ENCODE results near the gene TMEM129.
A peak's percentile ranks its signal among the peaks of the same experiment; 100 is the strongest.

TMEM129 gene

GRCh38 chr4:1741208-1741607 lies 20.1 kb upstream of the TMEM129 start:
- DNase-seq: no peak

- no peak for DNase-seq
Observed at GRCh38 chr4:1740021-1740545, 19.0 kb upstream of the TMEM129 start.

GRCh38 chr4:1739358-1739757 lies 18.2 kb upstream of the TMEM129 start:
- no peak for DNase-seq

DNA sequence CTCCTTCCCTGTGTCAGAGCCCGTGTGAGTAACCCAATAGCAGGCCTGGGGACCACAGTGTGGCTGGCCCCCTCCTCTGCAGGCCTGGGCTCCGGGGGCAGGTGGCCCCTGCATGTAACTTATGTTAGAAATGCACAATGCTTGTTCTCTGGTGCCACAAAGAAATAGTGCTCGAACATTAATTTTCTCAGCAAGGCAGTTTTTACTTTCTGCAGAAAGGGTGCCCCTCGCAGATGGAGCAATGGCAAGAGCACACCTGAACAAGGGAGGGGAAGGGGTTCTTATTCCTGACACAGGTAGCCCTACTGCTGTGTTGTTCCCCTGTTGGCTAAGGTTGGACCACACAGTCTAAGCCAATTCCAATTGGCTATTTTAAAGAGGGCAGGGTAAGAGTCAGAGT lies 17.3 kb upstream of the TMEM129 start:
- no peak for DNase-seq

DNA sequence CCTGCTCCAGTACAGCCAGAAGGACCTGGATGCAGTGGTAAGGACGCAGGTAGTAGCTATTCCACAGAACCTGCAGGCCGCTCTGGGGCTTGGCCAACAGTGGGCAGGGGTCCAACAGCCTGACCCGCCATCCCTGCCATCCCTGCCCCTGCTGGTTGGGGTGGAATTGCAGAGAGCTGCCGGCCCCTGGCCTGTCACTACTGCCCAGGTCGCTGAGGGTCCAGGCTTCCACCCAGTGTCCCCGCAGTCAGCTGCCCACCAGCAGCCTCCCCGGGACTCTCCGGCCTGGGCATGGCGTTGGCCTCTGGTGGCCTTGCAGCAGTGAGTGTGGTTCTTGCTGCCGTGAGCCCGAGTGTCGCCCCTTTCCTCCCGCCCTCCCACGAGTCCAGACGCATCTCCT lies 16.5 kb upstream of the TMEM129 start:
- no peak for DNase-seq

- no peak for DNase-seq
Observed at GRCh38 chr4:1736812-1737211, 15.7 kb upstream of the TMEM129 start.

DNA sequence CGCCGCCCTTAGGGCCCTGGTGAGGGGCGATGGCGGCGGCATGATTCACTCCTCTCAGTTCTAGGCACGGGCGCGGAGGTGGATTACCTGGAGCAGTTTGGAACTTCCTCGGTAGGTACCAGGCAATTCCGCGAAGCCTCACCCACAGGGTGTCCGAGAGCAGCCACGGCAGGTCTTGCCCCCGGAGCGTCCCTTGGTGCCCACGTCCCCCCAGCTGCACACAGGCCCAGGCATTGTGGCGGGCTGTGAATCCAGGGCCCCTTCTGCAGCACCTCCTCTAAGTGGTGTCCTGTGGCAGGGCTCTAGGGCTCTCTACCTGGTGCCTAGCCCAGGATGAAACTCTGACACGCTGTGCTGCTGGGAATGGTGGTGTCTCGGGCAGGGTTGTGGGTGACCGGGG lies 14.1 kb upstream of the TMEM129 start:
- DNase-seq: no peak

- DNase-seq: no peak
Observed at GRCh38 chr4:1732911-1733310, 11.8 kb upstream of the TMEM129 start.

DNA sequence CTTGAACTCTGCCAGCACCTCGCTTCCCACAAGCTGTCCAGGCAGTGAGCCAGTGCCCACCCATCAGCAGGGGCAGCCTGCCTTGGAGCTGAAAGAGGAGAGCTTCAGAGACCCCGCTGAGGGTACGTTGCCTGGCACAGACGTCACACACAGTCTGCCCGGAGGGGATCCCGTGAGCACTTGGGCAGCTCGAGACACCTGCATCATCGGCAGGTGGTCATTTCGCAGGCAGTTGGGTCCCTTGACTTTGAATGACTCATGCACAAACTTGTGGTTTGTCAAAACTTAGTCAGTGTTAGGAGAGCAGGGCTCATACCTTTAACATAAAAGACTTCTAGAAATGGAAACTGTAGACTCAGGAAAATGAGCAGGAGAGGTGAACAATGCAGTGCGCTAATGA lies 10.1 kb upstream of the TMEM129 start:
- no peak for DNase-seq

DNA sequence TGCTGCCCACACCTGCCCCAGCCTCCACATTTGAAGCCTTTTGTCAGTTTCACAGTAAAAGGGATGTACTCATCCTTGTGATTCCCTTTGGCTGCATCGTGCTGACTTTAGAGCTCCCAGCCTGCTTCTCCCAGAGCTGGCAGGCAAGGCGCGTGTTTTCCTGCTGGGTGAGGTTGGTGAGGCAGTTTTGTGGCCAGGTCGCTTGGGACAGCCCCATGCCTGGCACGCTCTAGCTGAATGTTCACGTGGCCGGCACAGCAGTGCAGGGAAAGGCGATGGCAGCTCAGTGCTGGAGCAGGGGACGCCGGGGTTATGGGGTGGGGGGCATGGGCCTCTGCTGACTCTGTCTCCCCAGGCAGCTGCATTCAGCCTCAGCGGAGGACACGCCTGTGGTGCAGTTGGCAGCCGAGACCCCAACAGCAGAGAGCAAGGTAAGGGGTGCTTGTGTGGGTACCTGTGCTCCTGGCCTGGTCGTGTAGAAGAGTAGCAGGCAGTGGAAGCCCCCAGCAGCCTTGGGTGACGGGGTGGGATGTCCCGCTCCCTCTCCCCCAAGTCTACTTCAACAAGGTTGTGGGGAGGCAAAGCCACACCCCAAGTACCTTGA lies 9.5 kb upstream of the TMEM129 start:
- no peak for DNase-seq

DNA sequence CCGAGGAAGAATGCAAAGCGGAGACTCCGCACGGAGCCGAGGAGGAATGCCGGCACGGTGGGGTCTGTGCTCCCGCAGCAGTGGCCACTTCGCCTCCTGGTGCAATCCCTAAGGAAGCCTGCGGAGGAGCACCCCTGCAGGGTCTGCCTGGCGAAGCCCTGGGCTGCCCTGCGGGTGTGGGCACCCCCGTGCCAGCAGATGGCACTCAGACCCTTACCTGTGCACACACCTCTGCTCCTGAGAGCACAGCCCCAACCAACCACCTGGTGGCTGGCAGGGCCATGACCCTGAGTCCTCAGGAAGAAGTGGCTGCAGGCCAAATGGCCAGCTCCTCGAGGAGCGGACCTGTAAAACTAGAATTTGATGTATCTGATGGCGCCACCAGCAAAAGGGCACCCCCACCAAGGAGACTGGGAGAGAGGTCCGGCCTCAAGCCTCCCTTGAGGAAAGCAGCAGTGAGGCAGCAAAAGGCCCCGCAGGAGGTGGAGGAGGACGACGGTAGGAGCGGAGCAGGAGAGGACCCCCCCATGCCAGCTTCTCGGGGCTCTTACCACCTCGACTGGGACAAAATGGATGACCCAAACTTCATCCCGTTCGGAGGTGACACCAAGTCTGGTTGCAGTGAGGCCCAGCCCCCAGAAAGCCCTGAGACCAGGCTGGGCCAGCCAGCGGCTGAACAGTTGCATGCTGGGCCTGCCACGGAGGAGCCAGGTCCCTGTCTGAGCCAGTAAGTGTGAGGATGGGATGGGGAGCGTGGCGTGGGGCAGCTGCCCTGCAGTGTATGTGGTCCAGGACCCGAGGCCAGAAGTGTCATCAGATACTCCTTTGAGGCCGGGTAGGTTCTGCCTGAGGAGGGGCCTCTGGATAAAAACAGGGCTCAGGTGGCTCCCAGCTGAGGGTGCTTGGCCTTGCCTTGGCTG lies 7.2 kb upstream of the TMEM129 start:
- no peak for DNase-seq

- DNase-seq: no peak
Observed at GRCh38 chr4:1727117-1728031, 6.3 kb upstream of the TMEM129 start.

DNA sequence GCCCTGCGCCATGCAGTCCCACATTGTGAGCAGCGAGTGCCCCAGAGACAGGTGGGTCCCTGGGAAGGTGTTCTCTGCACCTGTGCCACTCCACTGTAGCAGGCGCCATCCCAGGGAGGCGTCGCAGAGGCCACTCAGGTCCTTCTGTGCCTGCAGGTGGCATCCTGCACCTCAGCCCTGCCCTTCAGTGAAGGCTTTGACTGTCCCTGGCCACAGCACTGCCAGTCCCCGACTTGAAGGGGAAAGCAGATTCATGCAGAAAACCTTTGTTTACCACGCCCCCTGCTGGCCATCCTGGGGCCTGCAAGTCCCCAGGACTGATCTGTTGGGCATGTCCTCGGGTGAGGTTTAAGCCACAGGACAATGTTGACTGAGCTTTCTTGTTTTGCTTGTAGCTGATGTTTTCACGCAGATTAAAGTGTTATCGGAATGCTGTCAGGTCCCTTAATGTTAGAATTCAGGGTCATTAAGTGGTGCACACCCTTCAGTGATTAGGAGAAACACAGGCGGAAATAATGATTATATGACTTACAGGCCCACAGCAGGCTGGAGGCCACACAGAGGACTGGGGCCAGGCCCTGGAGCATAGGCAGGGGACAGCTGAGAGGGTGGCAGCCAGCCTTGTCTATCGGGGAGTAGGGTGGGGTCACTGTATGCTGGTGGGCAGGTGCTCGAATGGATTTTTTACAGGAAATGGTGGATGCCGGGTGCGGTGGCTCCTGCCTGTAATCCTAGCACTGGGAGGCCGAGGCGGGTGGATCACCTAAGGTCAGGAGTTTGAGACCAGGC lies 5.2 kb upstream of the TMEM129 start:
- peak; percentile 56 for DNase-seq

DNA sequence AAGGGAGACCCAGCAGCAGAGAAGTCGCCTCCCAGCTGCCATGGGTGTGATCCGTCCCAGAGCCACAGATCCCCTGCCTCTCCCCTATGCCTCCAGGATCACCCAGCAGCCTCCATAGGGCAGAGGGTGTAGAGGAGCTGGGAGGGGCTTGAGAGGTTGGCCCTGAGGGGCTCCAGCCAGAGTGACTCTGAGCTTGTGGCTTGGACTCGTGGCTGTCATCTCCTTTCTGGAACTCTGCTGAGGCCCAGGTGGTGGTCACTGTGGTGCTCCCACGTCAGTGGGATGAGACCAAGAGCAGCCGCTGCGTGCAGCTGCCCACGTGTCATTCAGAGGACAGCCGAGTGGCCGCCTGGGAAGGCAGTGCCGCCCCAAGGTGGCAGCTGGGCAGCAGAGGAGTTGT lies 4.4 kb upstream of the TMEM129 start:
- DNase-seq: no peak

DNA sequence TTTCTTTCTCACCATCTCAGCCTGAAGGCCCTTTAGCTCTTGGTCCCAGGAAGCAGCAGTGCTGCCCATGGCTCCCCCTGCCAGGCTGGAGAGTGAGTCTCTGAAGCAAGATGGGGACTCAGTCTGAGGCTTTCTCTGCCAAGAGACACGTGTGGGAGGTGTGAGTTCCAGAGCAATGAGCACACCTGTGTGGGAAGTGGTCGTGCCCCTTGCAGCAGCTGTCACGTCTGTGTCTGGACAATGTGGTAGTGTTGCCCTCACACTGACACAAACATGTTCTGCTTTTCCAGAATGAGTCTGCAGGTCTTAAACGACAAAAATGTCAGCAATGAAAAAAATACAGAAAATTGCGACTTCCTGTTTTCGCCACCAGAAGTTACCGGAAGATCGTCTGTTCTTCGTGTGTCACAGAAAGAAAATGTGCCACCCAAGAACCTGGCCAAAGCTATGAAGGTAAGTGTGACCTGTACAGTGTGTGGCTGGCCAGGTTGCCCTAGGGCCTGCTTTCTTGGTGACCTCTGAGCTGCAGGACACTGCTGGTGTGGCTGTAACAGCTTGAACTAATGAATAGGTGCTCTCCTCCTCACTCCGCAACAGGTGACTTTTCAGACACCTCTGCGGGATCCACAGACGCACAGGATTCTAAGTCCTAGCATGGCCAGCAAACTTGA lies 2.1 kb upstream of the TMEM129 start:
- no peak for DNase-seq

DNA sequence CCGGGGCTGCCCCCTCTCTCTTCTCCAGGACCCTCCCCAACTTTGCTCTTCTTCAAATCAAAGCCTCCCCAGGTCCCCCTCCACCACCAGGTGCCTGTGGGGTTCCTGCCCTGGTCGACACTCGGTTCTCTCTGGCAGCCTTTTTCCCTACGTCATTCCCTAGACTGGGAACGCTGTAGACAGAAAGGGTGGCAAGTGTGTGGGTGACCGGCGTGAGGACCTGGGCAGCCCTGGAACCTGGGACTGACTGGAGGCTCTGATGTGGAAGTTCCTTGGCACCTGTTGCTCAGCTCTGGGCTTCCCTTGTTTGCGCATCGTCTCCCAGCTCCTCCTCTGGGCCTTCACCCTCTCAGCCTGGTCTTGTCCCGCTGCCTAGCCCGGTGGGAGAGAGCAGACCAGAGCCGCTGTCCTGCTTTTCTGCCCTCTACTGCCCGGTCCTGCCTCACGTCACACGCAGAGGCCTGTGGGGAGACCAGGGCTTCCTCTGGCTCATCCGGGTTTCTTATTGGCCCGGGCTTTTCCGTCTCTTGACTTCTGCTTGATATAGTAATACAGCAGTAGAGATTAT lies 1.5 kb upstream of the TMEM129 start:
- no peak for DNase-seq

DNA sequence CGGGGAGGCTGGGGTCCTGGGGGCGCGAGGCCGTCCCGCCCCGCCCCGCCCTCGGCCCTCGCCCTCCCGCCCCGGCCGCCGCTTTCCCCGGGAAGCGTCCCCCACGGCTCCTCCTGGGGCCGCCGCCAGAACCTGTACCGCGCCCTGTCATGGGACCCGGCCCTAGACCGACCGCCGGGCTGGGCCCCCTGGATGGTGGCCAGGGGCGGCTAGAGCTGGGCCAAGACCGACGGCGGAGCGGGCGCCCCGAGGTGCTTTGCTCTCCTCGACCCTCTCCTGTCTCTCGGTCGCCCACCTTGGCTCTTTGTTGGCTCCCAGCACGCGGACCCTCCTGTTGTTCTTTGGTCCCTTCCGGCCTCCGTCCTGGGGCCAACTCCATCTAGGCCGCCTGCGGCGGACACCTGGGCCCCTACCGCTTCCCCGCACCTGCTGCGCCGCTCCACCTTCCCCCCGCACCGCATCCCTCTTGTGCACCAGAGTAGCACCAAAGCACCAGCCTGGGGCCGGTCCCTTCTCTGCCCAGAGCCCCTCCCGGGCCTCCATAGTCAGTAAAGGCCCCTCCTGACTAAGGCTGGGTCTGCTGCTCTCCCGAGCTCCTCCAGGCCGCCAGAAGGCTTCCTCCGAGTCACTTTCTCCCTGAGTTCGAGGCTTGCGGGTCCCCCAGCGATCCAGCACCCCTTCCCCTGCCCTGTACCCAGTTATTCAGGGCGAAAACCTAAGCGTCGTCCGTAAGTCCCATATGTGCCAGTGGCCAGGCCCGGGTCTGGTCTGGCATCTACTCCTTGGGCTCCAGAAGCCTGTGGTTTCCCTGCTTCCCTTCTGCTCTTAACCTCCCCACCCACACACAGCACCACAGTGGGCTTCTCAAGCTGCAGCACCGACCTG lies 785 bp upstream of the TMEM129 start:
- DNase-seq: no peak

GRCh38 chr4:1720163-1720983 lies 750 bp downstream of the TMEM129 start:
- no peak for DNase-seq

GRCh38 chr4:1718095-1718850 lies 2.9 kb downstream of the TMEM129 start:
- no peak for DNase-seq

Data from NCI-H774 (cell line).